Measurements from ENCODE around the gene NHS.

Gene NHS

DNA sequence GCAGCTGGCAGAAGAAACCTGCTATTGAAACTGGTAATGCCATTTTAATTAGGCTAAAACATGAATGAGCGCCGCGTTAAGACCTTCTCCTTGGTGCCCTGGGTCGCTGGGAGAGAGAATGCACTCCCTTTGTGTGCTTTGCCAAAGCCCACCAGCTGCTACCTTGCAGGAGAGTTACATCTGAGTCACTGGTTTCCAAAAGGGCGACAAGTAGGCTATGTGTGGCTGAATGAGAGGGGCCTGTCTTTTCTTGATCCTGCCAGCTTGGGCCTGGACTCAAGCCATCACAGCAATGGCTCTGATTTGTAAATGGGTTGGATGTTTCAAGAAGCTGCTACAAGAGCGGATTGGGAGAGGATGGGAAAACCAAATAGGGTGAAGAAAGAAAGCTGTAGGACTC, 81.5 kb downstream of the NHS start:
- no peak for DNase-seq

DNA sequence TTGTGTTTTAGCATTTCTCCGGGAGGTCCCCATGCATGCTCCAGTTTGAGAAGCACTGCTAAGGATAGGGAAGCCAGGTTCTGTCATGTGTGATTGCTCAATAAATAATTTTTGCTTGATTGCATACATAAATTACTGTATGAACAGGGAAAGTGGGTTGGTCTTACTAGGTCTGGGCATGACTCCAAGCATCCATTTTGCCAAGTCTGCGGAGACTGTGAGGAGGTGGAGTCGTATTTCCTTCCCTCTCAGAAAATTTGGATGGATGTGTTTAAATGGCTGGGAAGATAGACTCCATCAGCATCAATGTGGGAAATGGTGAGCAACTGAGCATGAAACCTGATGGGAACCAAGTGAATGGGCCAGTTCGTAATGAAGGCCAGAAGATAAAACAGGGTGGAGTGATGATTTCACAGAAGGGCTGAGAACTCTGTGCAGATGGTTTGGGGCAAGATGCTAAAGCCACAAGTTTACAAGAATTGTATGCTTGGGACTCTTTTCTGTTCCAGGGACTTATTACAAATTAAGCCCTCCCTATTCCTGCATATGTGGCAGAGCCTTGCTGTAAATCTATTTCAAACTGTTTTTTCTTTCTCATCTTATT, 84.1 kb downstream of the NHS start:
- DNase-seq, result no peak

DNA sequence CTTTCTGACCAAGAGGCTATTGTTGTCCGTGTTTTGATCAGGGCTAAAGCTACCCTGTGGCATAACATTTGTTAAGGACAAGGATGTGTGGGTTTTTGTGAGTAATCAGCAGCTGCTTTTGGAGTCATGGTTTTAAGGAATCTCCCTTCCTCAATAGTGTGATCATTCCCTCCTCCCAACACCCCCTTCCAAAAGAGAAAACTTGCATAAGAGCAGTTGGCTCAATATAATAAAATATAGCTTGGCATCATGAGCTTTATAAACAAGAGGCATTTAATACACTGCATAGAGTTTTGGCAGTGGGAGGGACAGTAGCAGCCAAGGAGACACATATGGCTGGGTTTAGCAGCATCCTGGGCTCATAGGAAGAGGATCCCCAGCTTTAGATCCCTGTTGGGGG, 84.7 kb downstream of the NHS start:
- DNase-seq, result no peak

DNA sequence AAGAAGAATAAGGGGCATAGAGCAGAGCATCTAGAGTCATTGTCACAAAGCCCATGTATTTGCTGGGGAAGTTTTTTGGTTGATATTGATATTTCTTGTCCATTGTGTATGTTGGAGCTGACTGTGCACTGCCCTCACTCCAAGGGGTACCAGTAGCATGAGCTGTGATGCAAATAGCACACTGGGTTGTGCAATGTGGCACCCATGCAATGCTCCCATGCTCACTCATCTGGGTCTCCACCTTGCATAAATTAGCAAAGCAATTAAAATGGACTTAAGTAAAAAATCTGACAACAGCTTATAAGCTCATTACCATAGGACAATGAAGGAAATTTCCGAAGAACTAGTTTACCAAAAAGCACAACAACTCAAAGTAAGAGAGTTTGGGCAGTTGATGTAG, 87.9 kb downstream of the NHS start:
- DNase-seq, result no peak

DNA sequence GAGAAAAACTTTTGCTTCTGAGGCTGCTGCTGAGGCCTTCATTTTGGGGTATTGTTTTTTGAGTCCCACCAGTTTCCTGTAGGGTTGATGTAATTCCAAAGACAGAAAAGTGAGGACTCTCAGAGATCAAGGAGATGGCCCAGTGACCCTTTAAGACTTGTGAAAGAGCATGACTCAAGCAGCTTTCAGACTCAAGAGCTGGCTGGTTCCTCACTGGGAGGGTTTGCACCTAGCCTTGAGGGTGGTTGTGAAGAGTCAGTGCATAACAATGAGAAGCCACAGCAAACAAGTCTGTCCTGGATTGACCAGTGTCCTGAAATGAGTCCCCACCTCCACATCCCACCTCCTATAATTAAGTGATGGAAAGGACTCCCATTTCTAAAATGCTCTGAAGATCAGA, 89.2 kb downstream of the NHS start:
- no peak for DNase-seq

DNA sequence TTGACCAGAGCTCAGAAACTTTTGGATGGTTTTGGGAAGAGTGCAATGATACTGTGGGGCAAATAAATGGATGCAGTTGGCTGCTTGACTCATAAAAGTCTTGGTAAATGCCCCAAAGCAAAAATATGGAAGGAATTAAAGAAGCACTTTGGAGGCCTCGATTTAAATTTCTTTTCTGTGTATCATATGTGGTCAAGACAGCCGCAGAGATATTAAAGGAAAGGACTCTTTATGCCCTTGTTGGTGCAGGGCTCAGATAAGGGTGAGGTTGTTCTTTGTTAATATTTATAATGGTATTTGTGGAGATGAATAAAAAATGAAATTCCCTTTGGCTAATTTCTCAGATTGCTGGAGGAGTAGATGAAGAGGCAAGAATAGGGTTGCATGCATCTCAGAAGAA, 90.2 kb downstream of the NHS start:
- no peak for DNase-seq

DNA sequence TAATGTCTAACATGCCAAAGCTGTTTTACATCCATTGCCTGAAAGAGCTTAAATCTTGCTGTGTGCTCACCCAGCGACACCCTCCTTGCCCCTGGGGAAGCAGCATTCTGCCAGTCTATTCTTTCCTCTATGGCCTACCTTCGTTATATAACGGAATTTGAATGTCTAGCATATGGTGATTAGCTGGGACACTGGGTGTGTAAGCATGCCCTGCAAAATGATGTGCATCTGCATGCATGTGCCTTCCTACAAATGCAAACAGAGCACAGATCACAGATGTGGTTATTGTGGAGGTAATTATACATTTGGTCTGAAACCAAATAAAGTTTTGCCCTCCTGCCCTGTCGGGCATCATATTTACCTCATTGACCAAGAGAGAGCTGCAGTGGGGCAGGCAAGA, 90.8 kb downstream of the NHS start:
- no peak for DNase-seq

DNA sequence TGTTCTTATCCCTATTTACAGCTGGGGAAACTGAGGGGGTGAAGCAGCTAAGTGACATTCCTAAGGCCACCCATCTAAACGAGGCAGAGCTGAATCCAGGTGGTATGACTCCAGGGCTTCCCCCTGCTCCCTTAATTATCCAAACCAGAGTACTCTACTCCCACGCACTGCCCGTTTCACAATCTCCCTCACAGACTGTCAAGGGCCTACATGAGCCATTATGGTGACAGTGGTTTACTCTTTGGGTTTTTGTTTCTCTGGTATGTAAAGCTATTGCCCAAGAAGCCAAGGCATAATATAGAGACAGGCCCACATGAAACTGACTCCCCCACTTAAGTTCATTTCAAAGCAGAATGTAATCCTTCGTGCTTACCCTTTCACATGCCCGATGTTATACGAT, 95.1 kb downstream of the NHS start:
- no peak for DNase-seq

DNA sequence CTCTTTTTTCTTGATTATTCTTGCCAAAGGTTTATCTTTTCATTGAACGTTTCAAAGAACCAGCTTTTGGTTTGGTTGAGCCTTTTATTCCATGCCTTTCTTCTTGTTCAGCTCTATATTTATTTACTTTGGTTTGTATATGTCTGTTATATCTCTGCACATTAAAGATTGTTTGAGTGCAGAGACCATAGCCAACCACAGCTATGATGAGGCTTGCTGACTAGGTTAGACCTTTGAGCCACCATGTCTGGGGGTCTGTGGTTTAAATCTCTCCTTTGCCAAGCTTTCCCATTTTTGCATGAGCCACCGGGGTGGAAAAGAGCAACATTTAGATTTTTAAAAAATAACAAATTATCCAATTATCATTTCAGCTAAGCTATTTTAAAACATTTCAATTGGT, 96.1 kb downstream of the NHS start:
- DNase-seq, result no peak

DNA sequence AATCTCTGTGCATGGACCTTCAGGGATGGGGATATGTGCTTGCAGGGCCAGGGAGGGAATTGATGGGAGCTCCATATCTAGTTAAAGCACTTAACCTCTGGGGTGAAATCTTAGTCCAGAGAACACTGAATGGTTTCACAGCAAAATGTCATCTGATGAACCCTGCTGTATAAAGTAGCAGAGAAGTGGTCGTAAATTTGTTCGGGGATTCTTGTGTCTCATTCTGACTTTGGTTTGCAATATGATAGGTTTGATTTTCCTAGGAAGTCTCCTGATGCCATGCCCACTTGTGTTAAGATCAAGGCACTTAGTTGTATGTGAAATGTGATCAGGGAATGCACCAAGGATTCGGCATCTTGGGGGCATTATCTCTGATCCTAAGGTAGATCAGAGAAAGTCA, 96.9 kb downstream of the NHS start:
- no peak for DNase-seq

DNA sequence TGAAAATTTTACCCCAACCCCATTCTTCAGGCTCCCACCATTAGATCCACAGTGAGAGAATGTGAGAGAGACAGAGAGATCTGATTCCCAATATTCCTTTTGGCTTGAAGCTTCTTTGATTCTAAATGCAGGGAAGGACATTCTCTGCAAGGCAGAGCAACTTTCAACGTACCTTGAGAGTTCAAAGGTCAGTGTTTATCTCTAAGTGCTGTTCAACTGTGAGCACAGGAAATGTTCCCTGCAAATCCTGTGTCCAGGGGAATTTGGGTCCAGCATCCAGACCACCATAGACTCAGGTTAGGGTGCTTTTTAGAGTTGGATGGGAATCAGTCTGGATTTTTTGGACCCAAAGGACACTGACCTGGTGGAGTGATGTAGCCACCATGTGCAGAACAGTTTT, 97.4 kb downstream of the NHS start:
- no peak for DNase-seq

DNA sequence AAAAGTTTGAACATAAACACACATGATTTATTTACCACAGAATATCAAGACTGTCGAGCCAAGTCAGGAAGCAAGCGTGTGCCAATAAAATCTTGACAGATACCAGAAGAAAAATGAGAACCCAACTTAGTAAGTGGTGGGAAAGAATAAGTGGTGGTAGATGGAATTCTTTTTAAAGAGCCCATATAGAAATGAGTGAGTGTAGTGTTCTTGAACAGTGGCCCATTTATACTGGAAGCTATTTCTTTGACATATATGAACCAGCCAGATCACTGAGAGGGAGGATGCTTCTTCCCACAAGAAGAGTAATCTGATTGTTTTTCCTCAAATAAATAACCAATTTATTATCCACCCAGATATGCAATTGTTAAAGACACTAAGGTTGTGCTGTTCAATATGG, 98.0 kb downstream of the NHS start:
- DNase-seq, result no peak

DNA sequence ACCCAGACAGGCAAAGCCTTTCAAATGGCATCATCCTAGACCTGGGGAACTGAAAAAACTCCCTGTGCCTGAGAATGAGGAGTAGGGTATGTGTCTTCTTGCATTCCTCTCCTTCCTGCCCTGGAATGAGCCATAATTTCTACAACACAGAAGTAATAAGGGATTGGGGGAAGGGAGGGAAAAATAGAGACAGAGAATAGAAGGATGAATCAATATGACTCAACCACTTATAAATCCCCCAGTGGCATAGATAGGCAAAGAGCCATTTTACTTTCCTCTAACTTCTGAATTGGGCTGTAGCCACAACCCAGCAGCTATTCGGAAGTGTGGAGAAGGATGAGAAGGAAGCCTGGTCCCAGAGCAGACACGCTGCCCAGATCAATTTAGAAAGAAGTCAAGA, 99.9 kb downstream of the NHS start:
- no peak for DNase-seq

DNA sequence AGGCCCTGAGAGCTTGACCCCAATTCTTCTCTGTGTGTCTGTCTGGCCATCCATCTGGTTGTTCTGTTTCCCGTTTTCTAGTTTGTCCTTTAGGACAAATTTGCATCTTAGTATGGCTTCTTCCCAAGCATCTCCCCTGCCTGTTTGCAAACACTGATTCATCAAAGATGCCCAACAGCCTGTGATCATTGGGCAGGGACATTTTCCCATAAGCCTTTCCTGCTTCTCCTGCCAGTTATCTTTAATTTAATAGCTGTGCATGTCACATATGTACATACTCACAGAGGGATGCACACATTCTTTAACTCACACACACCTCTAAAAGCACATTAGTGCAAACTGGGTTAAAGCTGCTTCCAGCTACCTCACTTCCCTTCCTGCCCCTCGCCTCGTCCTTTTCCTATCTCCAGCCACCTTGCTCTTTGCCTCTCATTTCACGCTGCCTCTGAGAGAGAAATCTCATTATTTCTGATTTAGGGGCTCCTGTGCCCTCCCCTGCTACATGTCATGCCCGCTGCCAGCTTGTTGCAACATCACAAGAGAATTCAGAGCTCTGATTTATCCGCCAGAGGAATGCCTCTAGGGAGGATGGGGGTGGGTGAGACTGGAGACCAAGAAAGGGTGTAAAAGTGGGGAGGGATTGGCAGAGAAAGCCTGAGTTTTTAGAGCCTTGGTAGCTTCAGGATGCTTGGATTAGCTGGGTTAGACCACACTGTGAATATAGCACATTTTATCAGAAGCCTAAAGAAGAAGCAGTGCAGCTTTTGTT, 100.6 kb downstream of the NHS start:
- no peak for DNase-seq

DNA sequence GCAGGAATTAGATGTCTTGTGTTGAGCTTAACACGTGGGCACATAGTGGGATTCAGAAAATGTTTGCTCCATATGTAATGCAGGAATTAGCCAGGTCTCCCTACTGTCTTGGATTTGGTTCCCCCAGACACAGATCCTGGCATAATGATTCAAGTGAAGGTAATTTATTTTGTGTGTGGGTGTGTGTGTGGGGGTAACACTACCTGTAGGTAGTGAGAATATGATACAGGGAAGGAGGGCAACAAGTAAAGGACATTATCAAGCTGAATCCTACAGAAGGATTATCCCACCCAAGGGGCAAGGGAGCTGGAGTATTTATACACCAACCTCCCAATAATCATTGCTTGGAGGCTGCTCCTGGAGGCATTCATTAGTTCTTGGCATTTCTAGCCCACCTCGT, 101.4 kb downstream of the NHS start:
- DNase-seq, result no peak

DNA sequence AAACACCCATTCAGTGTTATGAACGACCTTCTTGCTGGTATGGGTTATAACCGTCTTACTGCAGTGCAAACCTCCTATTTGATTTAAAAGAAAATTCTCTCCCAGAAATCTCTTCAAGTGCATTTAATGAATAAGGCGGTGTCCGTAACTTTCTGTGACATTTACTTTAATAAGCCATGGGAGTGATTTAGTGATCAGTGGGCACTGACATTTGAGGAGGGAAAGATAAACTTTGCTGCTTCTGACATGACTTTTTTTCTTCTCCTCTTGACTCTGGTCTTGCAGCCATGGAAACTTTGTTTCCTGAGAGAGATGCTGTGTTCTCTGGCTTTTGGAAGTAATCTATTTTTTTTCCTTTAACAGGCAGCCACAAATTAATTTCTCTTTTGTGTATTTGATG, 106.1 kb downstream of the NHS start:
- DNase-seq, result no peak

DNA sequence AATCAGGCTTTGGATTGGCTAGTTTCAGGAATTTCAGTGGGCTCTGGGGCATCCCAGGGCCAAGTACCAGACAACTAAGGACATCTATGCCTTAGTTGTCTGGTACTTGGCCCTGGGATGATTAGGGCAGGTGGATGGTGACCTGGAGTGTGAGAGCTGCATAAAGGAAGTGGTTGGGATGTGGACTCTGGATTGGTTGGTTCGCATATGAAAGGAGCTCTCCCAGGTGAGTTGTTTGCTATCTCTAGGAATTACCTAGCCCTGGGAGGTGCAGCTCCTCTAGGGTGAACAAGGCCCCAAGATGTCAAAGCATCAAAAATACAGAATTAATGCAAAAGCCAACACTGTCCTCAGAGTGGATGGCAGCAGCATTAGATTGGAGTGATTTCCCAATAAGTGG, 109.6 kb downstream of the NHS start:
- no peak for DNase-seq

DNA sequence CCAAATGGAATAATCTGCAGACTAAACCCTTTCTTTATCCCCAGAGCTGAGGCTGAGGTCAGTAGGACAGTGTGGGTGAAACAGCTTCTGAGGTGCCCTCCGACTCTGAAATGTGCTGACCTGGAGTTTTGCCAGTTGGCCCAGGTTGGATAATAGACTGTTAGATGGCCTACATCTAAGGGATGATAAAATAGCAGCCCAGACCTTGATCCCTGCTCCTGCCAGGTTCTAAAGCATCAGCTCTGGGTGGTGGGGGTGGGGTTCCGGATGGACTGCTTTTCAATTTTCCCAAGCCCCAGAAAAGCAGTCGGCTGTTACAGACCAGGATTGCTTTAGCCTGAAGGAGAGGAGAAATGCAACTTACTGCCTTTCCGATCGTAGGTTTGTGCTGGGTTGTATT, 110.4 kb downstream of the NHS start:
- DNase-seq, result no peak

DNA sequence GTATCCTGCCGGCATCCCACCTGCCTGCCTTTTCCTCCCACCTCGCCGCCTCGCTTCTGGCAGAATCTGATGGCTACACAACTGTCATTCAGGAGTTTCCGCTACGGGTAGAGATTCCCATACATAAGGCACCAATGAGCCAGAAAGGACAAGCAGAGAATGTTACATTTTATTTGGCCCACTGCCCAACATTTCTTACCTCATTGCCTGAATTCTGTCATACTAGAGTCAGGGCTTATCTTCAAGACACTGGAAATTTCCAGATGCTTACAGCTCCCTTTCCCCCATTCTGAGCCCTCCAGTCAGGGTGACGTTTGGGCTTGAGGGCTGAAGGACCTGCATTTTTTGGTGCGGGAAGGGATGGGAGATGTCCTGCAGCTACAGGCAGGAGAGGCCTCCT, 113.0 kb downstream of the NHS start:
- DNase-seq, result no peak

DNA sequence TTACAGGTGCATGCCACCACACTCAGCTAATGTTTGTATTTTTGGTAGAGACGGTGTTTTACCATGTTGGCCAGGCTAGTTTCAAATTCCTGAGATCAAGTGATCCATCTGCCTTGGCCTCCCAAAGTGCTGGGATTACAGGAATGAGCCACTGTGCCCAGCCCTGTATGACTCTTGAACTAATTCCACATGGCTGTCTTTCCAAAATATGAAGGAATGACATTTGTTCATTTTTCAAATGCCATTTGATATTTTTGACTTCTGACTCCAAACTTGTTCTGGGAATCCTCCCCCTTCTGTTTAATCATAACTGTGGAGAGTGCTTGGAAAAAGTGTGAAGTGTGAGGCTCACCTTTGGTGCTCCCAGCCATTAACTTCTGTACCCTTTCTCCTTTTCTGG, 119.2 kb downstream of the NHS start:
- DNase-seq, result no peak

DNA sequence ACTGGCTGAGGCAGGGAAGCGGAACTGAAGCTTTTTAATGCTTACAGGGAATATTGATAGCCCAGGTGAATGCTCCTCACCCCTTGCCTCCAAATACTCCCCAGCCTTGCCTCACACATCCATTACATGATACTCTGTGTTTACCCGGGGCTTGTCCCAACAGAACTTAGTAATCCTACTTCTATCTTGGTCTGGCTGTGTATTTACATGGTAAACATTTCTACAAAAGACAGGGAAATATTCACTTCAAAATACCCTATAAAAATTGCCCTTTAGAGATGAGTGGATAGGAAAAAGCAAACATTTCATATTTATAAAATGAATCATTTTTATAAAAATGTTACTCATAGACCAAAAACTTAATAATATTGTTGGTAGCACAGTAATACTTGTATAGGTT, 120.1 kb downstream of the NHS start:
- peak; percentile 25 for DNase-seq

DNA sequence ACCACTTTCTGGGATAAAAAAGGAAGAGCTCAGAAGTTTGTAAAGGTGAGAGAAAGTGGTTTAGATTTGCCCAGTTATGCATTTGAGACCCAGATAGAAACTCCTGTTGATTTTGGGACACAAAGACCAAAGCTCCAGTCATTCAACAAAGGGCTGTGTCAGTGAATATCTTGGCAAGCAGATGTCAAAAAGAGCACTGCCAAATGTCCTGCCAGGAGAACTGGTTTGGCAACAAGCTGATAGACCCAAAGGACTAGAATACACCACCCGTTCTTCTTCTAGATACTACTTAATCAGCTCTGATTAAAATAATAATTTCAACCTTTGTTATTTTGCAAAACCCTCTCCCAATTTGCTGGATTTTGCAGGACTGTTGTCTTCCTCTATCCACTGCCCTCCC, 121.4 kb downstream of the NHS start:
- no peak for DNase-seq

DNA sequence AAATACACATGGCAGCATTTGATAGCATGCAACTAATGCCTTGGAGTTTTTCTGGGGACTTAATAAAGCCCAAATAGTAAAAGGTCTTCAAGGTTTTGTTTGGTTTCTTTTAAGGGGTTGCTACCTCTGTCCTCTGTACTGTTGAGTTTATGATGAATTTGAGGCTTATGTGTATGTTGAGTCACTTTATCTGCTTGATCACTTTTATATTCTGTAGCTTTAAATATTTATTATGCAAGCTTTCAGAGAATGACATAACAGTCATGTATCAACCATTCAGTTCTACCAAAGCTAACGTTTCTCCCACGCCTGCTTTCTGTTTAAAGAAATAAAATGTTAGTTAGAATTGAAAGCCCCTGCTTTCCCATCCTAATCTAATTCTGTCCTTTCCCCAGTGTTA, 122.2 kb downstream of the NHS start:
- no peak for DNase-seq

DNA sequence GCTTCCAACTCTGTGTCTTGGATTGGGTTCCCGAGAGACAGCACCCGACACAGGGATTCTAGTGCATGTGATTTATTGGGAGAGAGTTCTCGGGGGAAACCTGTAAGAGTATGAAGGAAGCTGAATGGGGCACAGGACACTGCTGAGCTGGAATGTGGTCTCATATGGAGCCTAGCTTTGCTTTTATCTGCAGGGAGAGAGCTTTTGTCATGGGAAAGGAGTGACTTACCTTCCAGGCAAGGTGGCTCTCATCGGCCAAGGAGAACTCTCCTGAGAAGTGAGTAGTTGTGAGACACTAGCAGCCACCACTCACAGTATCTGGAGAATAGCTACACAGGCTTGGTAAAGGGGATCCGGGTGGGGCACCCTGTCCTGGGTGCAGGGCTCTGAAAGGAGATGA, 124.5 kb downstream of the NHS start:
- no peak for DNase-seq

DNA sequence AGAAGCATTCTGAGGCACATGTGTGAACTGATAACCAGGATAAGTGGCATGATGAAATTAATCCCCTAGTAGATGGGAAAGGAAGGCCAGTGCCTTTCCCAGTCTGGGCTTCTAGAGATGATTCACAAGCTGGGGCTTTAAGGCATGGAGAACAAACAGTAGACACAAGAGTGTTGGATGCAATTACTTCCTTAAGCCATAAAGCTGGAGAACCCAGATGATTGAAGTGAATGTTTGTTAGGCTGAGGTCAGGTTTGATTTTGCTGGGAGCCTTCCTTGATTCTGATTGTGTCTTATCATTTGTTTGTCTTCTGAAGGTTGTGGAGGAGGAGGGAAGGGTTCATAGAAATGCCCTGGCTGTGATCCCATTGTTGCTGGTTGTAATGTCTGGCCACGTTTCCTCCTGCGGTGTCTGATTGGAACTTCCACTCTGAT, 125.2 kb downstream of the NHS start:
- DNase-seq, result no peak
